GM13976 (cell line): ENCODE measurements around the gene CCDC172.

Source experiments
- DNase-seq: peaks from one replicate; pipeline ENCODE4 v3.0.0; 2012; ENCODE audit warnings: low spot score
- CTCF ChIP-seq: IDR thresholded peaks from 2 replicates; pipeline ENCODE4 v1.5.1; 2012; ENCODE audit warnings: borderline replicate concordance, mild to moderate bottlenecking; ENCODE audit not compliant: insufficient read depth; ENCODE audit errors: extremely low read depth, missing control alignments, control extremely low read depth
- in situ Hi-C: fragments of 300-500 bp; cut with MboI; formaldehyde crosslinking; loops from one replicate; pipeline ENCODE4 v1.12.0; 2022; ENCODE audit warnings: low sequenced_read_pairs, mixed read lengths, inconsistent platforms; ENCODE audit not compliant: unreplicated experiment

CCDC172 gene

GRCh38 chr10:116410351-116410750 lies 86.1 kb downstream of the CCDC172 start:
- no peak for DNase-seq
- no peak for TF ChIP-seq CTCF
- in situ Hi-C loops, result no loop called here

DNA sequence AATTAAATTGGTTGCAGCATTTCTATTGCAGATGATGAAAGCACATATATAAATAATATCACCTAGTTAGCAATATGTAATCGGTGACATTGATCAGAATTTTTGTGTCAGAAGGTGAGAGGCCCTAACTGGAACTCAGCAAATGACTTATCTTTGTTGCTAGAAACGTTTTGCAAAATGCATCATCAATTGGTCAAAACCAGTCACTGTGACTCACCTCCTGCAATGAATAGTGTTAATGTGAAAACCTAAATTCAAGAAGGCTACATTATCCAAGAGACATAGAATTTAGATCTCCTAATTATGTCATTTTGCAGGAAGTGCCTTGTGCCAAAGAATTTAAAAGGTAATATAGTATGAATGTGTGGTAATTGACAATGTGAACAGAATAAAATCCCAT lies 93.6 kb downstream of the CCDC172 start:
- in situ Hi-C loops, result no loop called here
- DNase-seq, result no peak
- no peak for TF ChIP-seq CTCF

GRCh38 chr10:116418389-116418788 lies 94.1 kb downstream of the CCDC172 start:
- DNase-seq, result no peak
- in situ Hi-C loops, result no loop called here
- TF ChIP-seq CTCF, result no peak

DNA sequence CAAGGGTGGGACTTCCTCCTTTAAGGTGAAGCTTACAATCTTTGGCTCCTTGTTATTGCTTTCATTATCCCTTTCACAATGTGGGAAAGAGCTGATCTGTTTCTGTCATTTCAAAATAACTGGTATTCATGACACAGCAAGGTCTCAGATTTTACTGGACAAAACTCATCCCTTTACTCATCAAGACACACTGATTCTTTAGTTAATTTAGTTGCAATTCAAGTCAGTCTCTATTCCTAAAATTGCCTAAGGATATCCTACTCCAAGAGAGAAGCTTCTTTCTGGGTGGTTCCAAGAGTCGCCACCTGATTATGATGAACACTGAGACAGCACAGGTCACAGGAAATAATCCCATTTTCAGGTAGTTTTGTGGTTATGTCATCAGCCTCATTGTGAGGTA lies 97.6 kb downstream of the CCDC172 start:
- in situ Hi-C loops, result no loop called here
- no peak for TF ChIP-seq CTCF
- DNase-seq, result no peak

GRCh38 chr10:116427671-116428070 lies 103.4 kb downstream of the CCDC172 start, which contains the start of gene PNLIPRP3:
PNLIPRP3 (plus strand) TSS chr10:116427847; CDS start chr10:116428013, 166 bp downstream.
- DNase-seq, result no peak
- in situ Hi-C loops, result no loop called here
- TF ChIP-seq CTCF, result no peak

DNA sequence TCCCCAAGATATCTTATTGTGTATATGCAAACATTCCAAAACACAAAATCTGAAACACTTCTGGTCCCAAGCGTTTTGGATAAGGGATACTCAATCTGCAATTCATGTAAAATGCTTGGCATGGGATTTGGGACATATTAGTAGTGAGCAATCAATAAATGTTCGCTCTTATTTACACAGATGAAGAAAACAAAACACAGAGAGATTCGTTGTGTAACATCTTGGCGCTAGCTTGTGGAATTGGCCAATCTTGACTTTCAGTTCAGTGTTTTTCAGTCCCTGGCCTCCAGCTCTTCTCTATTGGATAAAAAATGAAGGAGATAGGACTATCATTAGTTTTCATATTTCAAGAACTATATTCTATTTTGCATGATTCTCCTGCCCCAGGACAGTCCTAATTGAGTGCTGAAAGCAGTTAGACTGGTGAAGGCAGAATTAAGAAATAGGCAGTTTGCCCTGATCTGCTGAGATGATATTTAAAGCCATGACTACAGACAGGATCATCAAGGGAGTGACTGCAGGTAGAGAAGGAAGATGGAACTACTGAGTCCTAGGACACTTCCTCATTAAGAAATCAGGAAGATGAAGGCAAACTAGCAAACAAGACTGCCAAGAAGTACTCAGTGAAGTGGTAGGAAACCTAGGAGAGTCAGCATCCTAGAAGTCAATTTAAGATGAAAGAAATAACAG lies 105.2 kb downstream of the CCDC172 start:
- in situ Hi-C loops, result no loop called here
- TF ChIP-seq CTCF, result no peak
- DNase-seq, result no peak
